Heart left ventricle (tissue), 16 donors: ENCODE measurements around the gene NXF1. TPM values are rescaled to one million over a fixed set of nuclear protein-coding genes. Genes with fewer than 3 reads are reported as not detected.
A peak's percentile ranks its signal among the peaks of the same experiment; 100 is the strongest.

ENCODE experiments used
- ATAC-seq, 4 donors: fragments of 200-7000 bp; cut with Tn5 transposase; one replicate each; pipeline ENCODE4 v1.9.1; 2020 to 2022; ENCODE audit warnings: moderate library complexity in 4 of 4, mild to moderate bottlenecking in 3 of 4, moderate number of reproducible peaks in 1 of 4
- DNase-seq, 5 donors: peaks; one replicate each; pipeline ENCODE4 v3.0.0-alpha.2; 2020
- H3K27ac ChIP-seq, 12 donors: fragments of 200-600 bp; sonication (generic) in 4 of 12; one replicate each; pipeline versions ENCODE4 v1.5.0 to v1.8.0; 2016 to 2022; ENCODE audit warnings: mild to moderate bottlenecking in 2 of 12
- H3K27me3 ChIP-seq, 9 donors: fragments of 200-600 bp; sonication (generic) in 2 of 9; one replicate each; pipeline versions ENCODE4 v1.5.1 to v1.8.0; 2016 to 2022; ENCODE audit warnings: mild to moderate bottlenecking in 3 of 9
- H3K36me3 ChIP-seq, 9 donors: fragments of 200-600 bp; sonication (generic) in 2 of 9; one replicate each; pipeline versions ENCODE4 v1.5.0 to v1.8.0; 2018 to 2022; ENCODE audit warnings: mild to moderate bottlenecking in 2 of 9
- H3K4me1 ChIP-seq, 12 donors: fragments of 200-600 bp; sonication (generic) in 4 of 12; one replicate each; pipeline versions ENCODE4 v1.5.0 to v1.8.0; 2016 to 2022; ENCODE audit warnings: mild to moderate bottlenecking in 3 of 12
- H3K4me3 ChIP-seq, 12 donors: fragments of 200-600 bp; sonication (generic) in 4 of 12; one replicate each; pipeline versions ENCODE4 v1.5.0 to v1.8.0; 2017 to 2022; ENCODE audit warnings: mild to moderate bottlenecking in 9 of 12, moderate library complexity in 4 of 12
- H3K9me3 ChIP-seq, 12 donors: fragments of 200-600 bp; sonication (generic) in 4 of 12; one replicate each; pipeline versions ENCODE4 v1.5.0 to v1.8.0; 2016 to 2022; ENCODE audit warnings: mild to moderate bottlenecking in 1 of 12
- POLR2A ChIP-seq, 2 donors: fragments of 450-650 bp; IDR thresholded peaks; one replicate each; pipeline ENCODE4 v1.6.1; 2017; ENCODE audit warnings: antibody characterized with exemption in 2 of 2, mild to moderate bottlenecking in 2 of 2, moderate library complexity in 2 of 2
- WGBS, 4 donors: extraction: QIAGEN DNeasy Blood & Tissue Kit in 2 of 4; methylation state at CpG; one replicate each; pipeline versions ENCODE4 v1.1.5 to v1.1.7; 2013 to 2018; 5-methylcytosine and 5-hydroxymethylcytosine counted together
- intact Hi-C, 10 donors: fragments of 100-400 bp; cut with DNase I; formaldehyde crosslinking; loops; one replicate each; pipeline versions ENCODE4 v1.11.1 to v1.14.2; 2022
- polyA plus RNA-seq, 2 donors: library from polyadenylated mRNA; stranded (reverse); fragments of 200-250 nt; gene quantifications; one replicate each; pipeline ENCODE4 v1.2.3, GENCODE V29; 2013
- total RNA-seq, 9 donors: library from RNA; depleted of rRNA in 2 of 9; stranded (reverse); fragments of >200 nt in 2 of 9; fragmentation: NEBNext Ultra II Directional in 3 of 9; extraction: Animal tissue kit (Norgen Biotek cat#: 25700) in 3 of 9; gene quantifications; one replicate each; pipeline versions ENCODE4 v1.1.0 to v1.2.4, GENCODE V29; 2016 to 2023
- TF ChIP-seq, protein P1 (sequence below), 12 donors: fragments of 200-600 bp; sonication (generic) in 4 of 12; IDR thresholded peaks; one replicate each; pipeline versions ENCODE4 v1.5.0 to v1.8.0; 2018 to 2022; ENCODE audit warnings: antibody characterized with exemption in 12 of 12, mild to moderate bottlenecking in 5 of 12
- donor health status: ischemic (EF 13 %, LVEDD 7.1; RV severe dilation, severe dysfunction).
- donor health status: healthy with polysubstance abuse.
- donor health status: DM: no; HTN: yes; CAD: no.
- donor health status: DM: no; HTN: no; CAD: no.
- donor health status: ischemic (EF 25% LVEDD 6.9; RV normal size, moderate dysfunction).
- donor health status: ischemic (EF 25% LVEDD 5.7; RV mildly dilated, moderate dysfunction).
- donor health status: healthy.
- donor health status: DM: yes; HTN: yes; CAD: no.
- donor health status: ischemic (EF 35%, LVEDD 5.7; RV mildly dilated, moderate dysfunction).
- donor health status: nonischemic (EF 11% LVEDD 7.7; RV severe dilation, severe dysfunction).
- donor health status: DM: yes; HTN: yes; CAD: no.
- donor health status: PGD.
- donor health status: ischemic (EF 29% LVEDD 5.4; RV normal size, mild dysfunction).
- donor health status: nonischemic (EF 23%, LVEDD 6.1; RV moderate dilation, normal function).

Gene NXF1
- total and polyA plus RNA-seq, 11 donors = 28.5 to 63.4 (median 36.4) TPM

DNA sequence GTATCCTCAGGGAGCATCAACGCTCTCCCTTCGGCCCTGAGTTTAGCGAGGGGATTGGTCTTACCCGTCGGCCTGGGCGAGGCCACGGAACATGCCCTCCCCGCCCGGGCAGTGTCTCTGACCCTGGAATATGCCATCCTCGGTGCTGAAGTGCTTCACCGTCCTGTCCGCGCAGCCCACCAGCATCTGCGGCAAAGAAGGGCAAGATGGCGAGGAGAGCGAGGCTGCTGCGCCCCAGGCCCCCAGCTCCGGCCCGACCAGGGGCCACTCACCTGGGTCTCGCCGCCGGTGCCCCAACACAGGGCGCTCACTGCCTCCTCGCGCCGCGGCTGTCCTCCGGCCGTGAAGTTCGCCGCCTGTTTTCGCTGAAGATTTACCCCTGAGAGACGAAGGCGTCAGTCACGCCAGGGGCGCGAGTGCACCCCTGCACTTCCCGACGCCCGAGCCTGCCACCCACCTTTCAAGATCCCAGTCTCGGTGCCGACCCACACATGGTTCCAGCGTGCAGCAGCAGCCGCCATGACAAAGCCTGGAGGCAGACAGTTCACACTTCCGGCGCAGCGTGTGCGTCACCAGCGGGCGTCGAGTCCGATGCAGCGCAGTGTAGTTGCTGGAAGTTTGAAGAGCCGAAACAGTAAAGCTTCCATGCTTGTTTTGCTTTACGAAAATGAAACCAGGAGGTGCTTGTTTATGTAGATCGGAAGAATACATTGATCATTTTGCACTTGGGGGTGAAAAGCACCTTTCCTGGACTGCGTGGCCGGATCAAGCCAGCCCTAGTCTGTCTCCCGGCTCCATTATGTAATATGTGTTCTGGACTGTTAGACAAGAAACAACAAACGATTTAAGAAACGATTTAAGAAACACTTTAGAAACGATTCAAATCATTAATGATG lies 34.1 kb upstream of the NXF1 start, which contains the start of gene WDR74:
Gene WDR74 (minus strand): TSS at position 541 of the 896 bp plus-strand sequence. CDS start 20 bp downstream, at position 521.
- no peaks in the 10 kb centered on the region for H3K9me3 ChIP-seq
- no peaks in the 10 kb centered on the region for H3K27me3 ChIP-seq
- TF ChIP-seq, protein P1, sequence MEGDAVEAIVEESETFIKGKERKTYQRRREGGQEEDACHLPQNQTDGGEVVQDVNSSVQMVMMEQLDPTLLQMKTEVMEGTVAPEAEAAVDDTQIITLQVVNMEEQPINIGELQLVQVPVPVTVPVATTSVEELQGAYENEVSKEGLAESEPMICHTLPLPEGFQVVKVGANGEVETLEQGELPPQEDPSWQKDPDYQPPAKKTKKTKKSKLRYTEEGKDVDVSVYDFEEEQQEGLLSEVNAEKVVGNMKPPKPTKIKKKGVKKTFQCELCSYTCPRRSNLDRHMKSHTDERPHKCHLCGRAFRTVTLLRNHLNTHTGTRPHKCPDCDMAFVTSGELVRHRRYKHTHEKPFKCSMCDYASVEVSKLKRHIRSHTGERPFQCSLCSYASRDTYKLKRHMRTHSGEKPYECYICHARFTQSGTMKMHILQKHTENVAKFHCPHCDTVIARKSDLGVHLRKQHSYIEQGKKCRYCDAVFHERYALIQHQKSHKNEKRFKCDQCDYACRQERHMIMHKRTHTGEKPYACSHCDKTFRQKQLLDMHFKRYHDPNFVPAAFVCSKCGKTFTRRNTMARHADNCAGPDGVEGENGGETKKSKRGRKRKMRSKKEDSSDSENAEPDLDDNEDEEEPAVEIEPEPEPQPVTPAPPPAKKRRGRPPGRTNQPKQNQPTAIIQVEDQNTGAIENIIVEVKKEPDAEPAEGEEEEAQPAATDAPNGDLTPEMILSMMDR (IDR thresholded peaks at IDR 0.05) = no peak
- TF ChIP-seq POLR2A (IDR thresholded peaks at IDR 0.05) = peak; percentile 37 to 73
- peak within 1 kb of the TSS; percentile 66 to 98 (median 84) for H3K4me3 ChIP-seq
- ATAC-seq = peak; percentile 70 to 79 (median 77)
- intact Hi-C loops = loop anchor here in 2 of 10 donors (2.0 to 5.0 kb wide), 2 partner anchors 34 to 47 kb away; partner anchors contain the start of genes NXF1 (in 1 of the 2) and TMEM223 (in 1 of the 2)
- WGBS, 4 donors = 0% methylated on average over 48 to 62 of the region's 62 CpGs
- H3K36me3 ChIP-seq = peaks cover 0 to 36% (median 26%) of the 10 kb centered on the region in 9 donors
- H3K4me1 ChIP-seq = peaks cover 5 to 33% (median 17%) of the 10 kb centered on the region in 12 donors
- peak; percentile 92 to 95 (median 94) for DNase-seq
- peak within 1 kb of the TSS; percentile 82 to 99 (median 96) for H3K27ac ChIP-seq

DNA sequence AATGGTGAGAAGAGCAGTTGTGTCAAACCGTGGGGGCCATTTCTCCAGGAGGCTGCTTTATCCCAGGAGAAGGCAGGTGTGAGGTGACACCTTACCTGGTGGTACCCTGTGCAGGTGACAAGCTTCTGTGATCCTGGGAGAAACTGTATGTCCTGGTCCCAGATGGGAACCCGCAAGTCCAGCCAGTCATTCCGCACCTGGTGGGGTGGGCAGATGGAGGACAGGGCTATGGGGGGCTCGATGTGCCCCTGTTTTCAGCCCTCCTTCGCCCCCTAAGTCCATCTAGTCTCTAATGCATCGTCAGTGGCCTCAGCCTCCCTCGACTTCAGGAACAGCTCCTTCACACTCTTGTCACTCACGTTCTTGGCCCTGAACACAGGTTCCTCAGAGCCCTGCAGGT lies 30.1 kb upstream of the NXF1 start:
- intact Hi-C loops = loop anchor here in 1 of 10 donors (5.0 kb wide), 1 partner anchor 43 kb away; the partner anchor contains the start of gene TMEM223
- TF ChIP-seq, protein P1 (IDR thresholded peaks at IDR 0.05) = no peak
- no peak for TF ChIP-seq POLR2A (IDR thresholded peaks at IDR 0.05)

DNA sequence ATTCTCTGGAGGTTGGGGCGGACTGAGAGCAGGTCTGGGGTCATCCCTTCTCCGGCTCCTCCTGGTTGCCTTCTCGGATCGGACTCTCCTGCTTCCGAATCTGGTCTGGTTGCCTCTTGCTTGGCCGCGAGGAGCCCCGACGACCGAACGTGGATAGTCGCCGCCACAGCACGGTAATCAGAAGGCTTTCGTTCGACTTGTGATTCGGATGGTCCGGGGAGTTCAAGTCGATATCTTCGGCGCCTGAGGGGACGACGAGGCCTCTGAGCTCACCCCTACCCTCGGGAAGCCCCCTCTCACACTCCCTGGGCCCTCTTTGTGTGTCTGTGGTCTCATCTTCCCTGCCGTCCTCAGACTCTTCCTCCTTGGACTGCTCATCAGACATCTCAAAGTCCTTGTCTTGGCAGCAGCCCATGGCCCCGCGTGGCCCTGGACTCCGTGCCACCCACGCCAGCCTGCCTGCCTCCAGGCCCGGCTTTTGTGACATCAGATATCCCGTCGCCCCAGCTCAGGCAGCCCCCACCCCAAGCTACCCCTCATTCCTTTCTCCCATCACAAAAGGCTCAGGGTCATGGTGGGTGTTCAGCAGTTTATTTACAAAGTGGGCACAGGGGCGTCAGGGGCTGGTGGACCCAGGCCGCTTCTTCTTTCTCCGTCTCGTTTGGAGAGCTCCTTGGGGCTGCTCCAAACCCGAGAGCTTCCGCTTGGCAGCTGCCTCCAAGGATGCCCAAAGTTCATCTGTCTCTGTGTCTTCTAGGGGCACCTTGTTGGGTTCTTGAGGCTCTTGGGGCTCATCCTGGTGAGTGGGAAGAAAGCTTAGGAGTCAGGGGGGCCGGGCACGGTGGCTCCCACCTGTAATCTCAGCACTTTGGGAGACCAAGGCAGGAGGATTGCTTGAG lies 27.3 kb upstream of the NXF1 start, which contains the start of gene TEX54:
Gene TEX54 (minus strand): TSS at position 506 of the 899 bp plus-strand sequence.
- H3K9me3 ChIP-seq = no peaks in the 10 kb centered on the region
- peak in 4 of 5 donors; percentile 22 to 46 (median 36) for DNase-seq
- intact Hi-C loops = loop anchor here in 6 of 10 donors (2.0 to 5.0 kb wide), 3 partner anchors 40 to 46 kb away; partner anchors contain the start of genes TMEM223 (in 5 of the 6) and TMEM179B (in 1 of the 6)
- peak in 3 of 4 donors; percentile 1 to 5 (median 1) for ATAC-seq
- H3K4me1 ChIP-seq = peaks cover 10 to 42% (median 29%) of the 10 kb centered on the region in 12 donors
- H3K27ac ChIP-seq = peak within 1 kb of the TSS; percentile 87 to 98 (median 95)
- no peak for TF ChIP-seq POLR2A (IDR thresholded peaks at IDR 0.05)
- TF ChIP-seq, protein P1 (IDR thresholded peaks at IDR 0.05) = no peak
- peaks cover 0 to 66% (median 53%) of the 10 kb centered on the region in 9 donors for H3K36me3 ChIP-seq
- peak within 1 kb of the TSS; percentile 53 to 99 (median 93) for H3K4me3 ChIP-seq
- WGBS, 4 donors = 6 to 16% (median 12%) methylated on average over 28 to 40 of the region's 40 CpGs
- no peaks in the 10 kb centered on the region for H3K27me3 ChIP-seq

More for the DNA sequence above, 30.1 kb upstream of the NXF1 start:
- no peaks in the 10 kb centered on the region for H3K9me3 ChIP-seq
- H3K27ac ChIP-seq = no peak overlapping the region
- no peak overlapping the region for H3K4me3 ChIP-seq
- peaks cover 0 to 46% (median 34%) of the 10 kb centered on the region in 9 donors for H3K36me3 ChIP-seq
- H3K27me3 ChIP-seq = no peaks in the 10 kb centered on the region
- ATAC-seq (no peak), DNase-seq (no peak)
- WGBS, 4 donors = 82 to 87% (median 85%) methylated on average over 8 of the region's 8 CpGs
- peaks cover 6 to 40% (median 24%) of the 10 kb centered on the region in 12 donors for H3K4me1 ChIP-seq
